ENCODE data around the gene DGLUCY. TPM values are rescaled to one million over a fixed set of nuclear protein-coding genes. Genes with fewer than 3 reads are reported as not detected.
"Not testable (repeated sequence)": the region's sequence is repeated elsewhere in the genome, so short reads cannot be mapped to it uniquely, and the experiment has no call there.

Gene DGLUCY
- total RNA-seq, 3 donors from 2014 or later, result 32.6 to 35.7 (median 34.4) TPM

GRCh38 chr14:91094772-91095171, 19.1 kb upstream of the DGLUCY start:
- TF ChIP-seq POLR2AphosphoS5 (IDR thresholded peaks at IDR 0.05) (no peak), CTCF (IDR thresholded peaks at IDR 0.05) (no peak), POLR2A (IDR thresholded peaks at IDR 0.05) (no peak)
- Histone ChIP-seq H3K4me1 (no peaks in the 10 kb centered on the region), H3K27me3 (no peaks in the 10 kb centered on the region), H3K27ac (no peak overlapping the region), H3K36me3 (no peaks in the 10 kb centered on the region), H3K4me3 (no peak overlapping the region), H3K9me3 (no peaks in the 10 kb centered on the region)
- DNase-seq (ENCODE audit: low spot score in 2 of 2), result no peak
- intact Hi-C loops (cut with DNase I; ENCODE audit: low total_unique reads), result loop anchor here (5.0 kb wide), 1 partner anchor 698 kb away; no protein-coding TSS in a partner anchor

GRCh38 chr14:91095178-91095577, 18.7 kb upstream of the DGLUCY start:
- no peaks in the 10 kb centered on the region for H3K4me1 ChIP-seq
- intact Hi-C loops (cut with DNase I; ENCODE audit: low total_unique reads), result no loop called here
- no peak overlapping the region for H3K4me3 ChIP-seq
- no peaks in the 10 kb centered on the region for H3K36me3 ChIP-seq
- no peaks in the 10 kb centered on the region for H3K9me3 ChIP-seq
- DNase-seq (ENCODE audit: low spot score in 2 of 2), result no peak
- TF ChIP-seq CTCF (IDR thresholded peaks at IDR 0.05), result no peak
- TF ChIP-seq POLR2A (IDR thresholded peaks at IDR 0.05), result no peak
- no peak for TF ChIP-seq POLR2AphosphoS5 (IDR thresholded peaks at IDR 0.05)
- no peaks in the 10 kb centered on the region for H3K27me3 ChIP-seq
- H3K27ac ChIP-seq, result no peak overlapping the region

- H3K4me1 ChIP-seq; H3K27me3 ChIP-seq; intact Hi-C loops (cut with DNase I; ENCODE audit: low total_unique reads): not testable (repeated sequence)
Observed at GRCh38 chr14:91097657-91098056, 16.2 kb upstream of the DGLUCY start.

GRCh38 chr14:91098591-91098990, 15.3 kb upstream of the DGLUCY start:
- H3K27ac ChIP-seq, result no peak overlapping the region
- no peaks in the 10 kb centered on the region for H3K9me3 ChIP-seq
- no peak for DNase-seq (ENCODE audit: low spot score in 2 of 2)
- H3K4me3 ChIP-seq, result no peak overlapping the region
- no peaks in the 10 kb centered on the region for H3K4me1 ChIP-seq
- TF ChIP-seq POLR2AphosphoS5 (IDR thresholded peaks at IDR 0.05) (no peak), POLR2A (IDR thresholded peaks at IDR 0.05) (no peak), CTCF (IDR thresholded peaks at IDR 0.05) (no peak)
- intact Hi-C loops (cut with DNase I; ENCODE audit: low total_unique reads), result no loop called here
- no peaks in the 10 kb centered on the region for H3K27me3 ChIP-seq
- H3K36me3 ChIP-seq, result no peaks in the 10 kb centered on the region

More at GRCh38 chr14:91097657-91098056, 16.2 kb upstream of the DGLUCY start:
- H3K9me3 ChIP-seq; H3K36me3 ChIP-seq; H3K4me3 ChIP-seq; DNase-seq (ENCODE audit: low spot score in 2 of 2); H3K27ac ChIP-seq: not testable (repeated sequence)

GRCh38 chr14:91100102-91100501, 13.8 kb upstream of the DGLUCY start:
- no peak for DNase-seq (ENCODE audit: low spot score in 2 of 2)
- Histone ChIP-seq H3K9me3 (no peaks in the 10 kb centered on the region), H3K4me3 (no peak overlapping the region), H3K4me1 (no peaks in the 10 kb centered on the region), H3K27ac (no peak overlapping the region), H3K36me3 (no peaks in the 10 kb centered on the region), H3K27me3 (no peaks in the 10 kb centered on the region)
- intact Hi-C loops (cut with DNase I; ENCODE audit: low total_unique reads), result no loop called here
- TF ChIP-seq POLR2AphosphoS5 (IDR thresholded peaks at IDR 0.05) (no peak), CTCF (IDR thresholded peaks at IDR 0.05) (no peak), POLR2A (IDR thresholded peaks at IDR 0.05) (no peak)

- H3K36me3 ChIP-seq, result no peaks in the 10 kb centered on the region
- H3K4me3 ChIP-seq, result no peak overlapping the region
- intact Hi-C loops (cut with DNase I; ENCODE audit: low total_unique reads), result no loop called here
- DNase-seq (ENCODE audit: low spot score in 2 of 2), result no peak
- H3K9me3 ChIP-seq, result no peaks in the 10 kb centered on the region
- H3K27ac ChIP-seq, result no peak overlapping the region
- TF ChIP-seq POLR2AphosphoS5 (IDR thresholded peaks at IDR 0.05), result no peak
- no peak for TF ChIP-seq CTCF (IDR thresholded peaks at IDR 0.05)
- TF ChIP-seq POLR2A (IDR thresholded peaks at IDR 0.05), result no peak
- H3K27me3 ChIP-seq, result no peaks in the 10 kb centered on the region
- H3K4me1 ChIP-seq, result no peaks in the 10 kb centered on the region
Observed at GRCh38 chr14:91103116-91103515, 10.8 kb upstream of the DGLUCY start.

Measured in breast epithelium (tissue), 4 donors.